ENCODE measurements around the gene ZMYND10.

The ZMYND10 gene

DNA sequence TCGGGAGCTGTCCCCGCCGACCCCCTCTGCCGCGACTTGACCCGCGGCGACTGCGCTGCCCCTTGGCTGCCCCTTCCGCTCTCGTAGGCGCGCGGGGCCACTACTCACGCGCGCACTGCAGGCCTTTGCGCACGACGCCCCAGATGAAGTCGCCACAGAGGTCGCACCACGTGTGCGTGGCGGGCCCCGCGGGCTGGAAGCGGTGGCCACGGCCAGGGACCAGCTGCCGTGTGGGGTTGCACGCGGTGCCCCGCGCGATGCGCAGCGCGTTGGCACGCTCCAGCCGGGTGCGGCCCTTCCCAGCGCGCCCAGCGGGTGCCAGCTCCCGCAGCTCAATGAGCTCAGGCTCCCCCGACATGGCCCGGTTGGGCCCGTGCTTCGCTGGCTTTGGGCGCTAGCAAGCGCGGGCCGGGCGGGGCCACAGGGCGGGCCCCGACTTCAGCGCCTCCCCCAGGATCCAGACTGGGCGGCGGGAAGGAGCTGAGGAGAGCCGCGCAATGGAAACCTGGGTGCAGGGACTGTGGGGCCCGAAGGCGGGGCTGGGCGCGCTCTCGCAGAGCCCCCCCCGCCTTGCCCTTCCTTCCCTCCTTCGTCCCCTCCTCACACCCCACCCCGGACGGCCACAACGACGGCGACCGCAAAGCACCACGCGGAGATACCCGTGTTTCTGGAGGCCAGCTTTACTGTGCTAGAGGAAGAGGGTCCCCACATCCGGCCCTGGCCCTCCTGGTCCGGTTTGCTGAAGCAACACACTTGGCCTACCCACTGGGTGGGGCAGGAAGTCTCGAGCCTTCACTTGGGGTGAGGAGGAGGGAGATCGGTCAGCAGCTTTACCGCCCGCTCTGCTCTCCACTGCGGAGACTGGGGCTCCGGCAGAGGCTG, 4.8 kb downstream of the ZMYND10 start, which contains the start of gene RASSF1:
TSS of gene RASSF1 (minus strand) at position 389 of the 882 bp plus-strand sequence. CDS start at position 358, 31 bp downstream.
- ATAC-seq = no peak
- TF ChIP-seq, protein P1, sequence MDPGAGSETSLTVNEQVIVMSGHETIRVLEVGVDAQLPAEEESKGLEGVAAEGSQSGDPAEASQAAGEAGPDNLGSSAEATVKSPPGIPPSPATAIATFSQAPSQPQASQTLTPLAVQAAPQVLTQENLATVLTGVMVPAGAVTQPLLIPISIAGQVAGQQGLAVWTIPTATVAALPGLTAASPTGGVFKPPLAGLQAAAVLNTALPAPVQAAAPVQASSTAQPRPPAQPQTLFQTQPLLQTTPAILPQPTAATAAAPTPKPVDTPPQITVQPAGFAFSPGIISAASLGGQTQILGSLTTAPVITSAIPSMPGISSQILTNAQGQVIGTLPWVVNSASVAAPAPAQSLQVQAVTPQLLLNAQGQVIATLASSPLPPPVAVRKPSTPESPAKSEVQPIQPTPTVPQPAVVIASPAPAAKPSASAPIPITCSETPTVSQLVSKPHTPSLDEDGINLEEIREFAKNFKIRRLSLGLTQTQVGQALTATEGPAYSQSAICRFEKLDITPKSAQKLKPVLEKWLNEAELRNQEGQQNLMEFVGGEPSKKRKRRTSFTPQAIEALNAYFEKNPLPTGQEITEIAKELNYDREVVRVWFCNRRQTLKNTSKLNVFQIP (CRISPR knock-in tag; IDR thresholded peaks at IDR 0.05; ENCODE audit: borderline replicate concordance, low read depth) = no peak
- TF ChIP-seq ZNF70 (CRISPR knock-in tag; IDR thresholded peaks at IDR 0.05) = no peak
- TF ChIP-seq, protein P2, sequence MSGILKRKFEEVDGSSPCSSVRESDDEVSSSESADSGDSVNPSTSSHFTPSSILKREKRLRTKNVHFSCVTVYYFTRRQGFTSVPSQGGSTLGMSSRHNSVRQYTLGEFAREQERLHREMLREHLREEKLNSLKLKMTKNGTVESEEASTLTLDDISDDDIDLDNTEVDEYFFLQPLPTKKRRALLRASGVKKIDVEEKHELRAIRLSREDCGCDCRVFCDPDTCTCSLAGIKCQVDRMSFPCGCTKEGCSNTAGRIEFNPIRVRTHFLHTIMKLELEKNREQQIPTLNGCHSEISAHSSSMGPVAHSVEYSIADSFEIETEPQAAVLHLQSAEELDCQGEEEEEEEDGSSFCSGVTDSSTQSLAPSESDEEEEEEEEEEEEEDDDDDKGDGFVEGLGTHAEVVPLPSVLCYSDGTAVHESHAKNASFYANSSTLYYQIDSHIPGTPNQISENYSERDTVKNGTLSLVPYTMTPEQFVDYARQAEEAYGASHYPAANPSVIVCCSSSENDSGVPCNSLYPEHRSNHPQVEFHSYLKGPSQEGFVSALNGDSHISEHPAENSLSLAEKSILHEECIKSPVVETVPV (CRISPR knock-in tag; IDR thresholded peaks at IDR 0.05) = no peak
- TF ChIP-seq, protein P3, sequence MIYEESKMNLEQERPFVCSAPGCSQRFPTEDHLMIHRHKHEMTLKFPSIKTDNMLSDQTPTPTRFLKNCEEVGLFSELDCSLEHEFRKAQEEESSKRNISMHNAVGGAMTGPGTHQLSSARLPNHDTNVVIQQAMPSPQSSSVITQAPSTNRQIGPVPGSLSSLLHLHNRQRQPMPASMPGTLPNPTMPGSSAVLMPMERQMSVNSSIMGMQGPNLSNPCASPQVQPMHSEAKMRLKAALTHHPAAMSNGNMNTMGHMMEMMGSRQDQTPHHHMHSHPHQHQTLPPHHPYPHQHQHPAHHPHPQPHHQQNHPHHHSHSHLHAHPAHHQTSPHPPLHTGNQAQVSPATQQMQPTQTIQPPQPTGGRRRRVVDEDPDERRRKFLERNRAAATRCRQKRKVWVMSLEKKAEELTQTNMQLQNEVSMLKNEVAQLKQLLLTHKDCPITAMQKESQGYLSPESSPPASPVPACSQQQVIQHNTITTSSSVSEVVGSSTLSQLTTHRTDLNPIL (CRISPR knock-in tag; IDR thresholded peaks at IDR 0.05; ENCODE audit: low read depth) = no peak
- no peak for TF ChIP-seq ZFP30 (CRISPR knock-in tag; IDR thresholded peaks at IDR 0.05)
- no peak for TF ChIP-seq ISL1 (CRISPR knock-in tag; IDR thresholded peaks at IDR 0.05)
- no peak for TF ChIP-seq ARNTL (CRISPR knock-in tag; IDR thresholded peaks at IDR 0.05; ENCODE audit: borderline replicate concordance, low read depth)
- TF ChIP-seq ZNF8 (CRISPR knock-in tag; IDR thresholded peaks at IDR 0.05) = no peak
- no peak for TF ChIP-seq TOX (CRISPR knock-in tag; IDR thresholded peaks at IDR 0.05; ENCODE audit: borderline replicate concordance)
- TF ChIP-seq GLIS3 (CRISPR knock-in tag; IDR thresholded peaks at IDR 0.05) = no peak
- no peak for TF ChIP-seq RARB (CRISPR knock-in tag; IDR thresholded peaks at IDR 0.05)
- TF ChIP-seq PPARA (CRISPR knock-in tag; IDR thresholded peaks at IDR 0.05; ENCODE audit: borderline replicate concordance) = no peak
- TF ChIP-seq, protein P4, sequence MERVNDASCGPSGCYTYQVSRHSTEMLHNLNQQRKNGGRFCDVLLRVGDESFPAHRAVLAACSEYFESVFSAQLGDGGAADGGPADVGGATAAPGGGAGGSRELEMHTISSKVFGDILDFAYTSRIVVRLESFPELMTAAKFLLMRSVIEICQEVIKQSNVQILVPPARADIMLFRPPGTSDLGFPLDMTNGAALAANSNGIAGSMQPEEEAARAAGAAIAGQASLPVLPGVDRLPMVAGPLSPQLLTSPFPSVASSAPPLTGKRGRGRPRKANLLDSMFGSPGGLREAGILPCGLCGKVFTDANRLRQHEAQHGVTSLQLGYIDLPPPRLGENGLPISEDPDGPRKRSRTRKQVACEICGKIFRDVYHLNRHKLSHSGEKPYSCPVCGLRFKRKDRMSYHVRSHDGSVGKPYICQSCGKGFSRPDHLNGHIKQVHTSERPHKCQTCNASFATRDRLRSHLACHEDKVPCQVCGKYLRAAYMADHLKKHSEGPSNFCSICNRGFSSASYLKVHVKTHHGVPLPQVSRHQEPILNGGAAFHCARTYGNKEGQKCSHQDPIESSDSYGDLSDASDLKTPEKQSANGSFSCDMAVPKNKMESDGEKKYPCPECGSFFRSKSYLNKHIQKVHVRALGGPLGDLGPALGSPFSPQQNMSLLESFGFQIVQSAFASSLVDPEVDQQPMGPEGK (CRISPR knock-in tag; IDR thresholded peaks at IDR 0.05; ENCODE audit: borderline replicate concordance) = no peak
- no peak for TF ChIP-seq OSR1 (CRISPR knock-in tag; IDR thresholded peaks at IDR 0.05)
- TF ChIP-seq TCF4 (CRISPR knock-in tag; IDR thresholded peaks at IDR 0.05; ENCODE audit: borderline replicate concordance) = no peak
- TF ChIP-seq ESRRG (CRISPR knock-in tag; IDR thresholded peaks at IDR 0.05) = no peak
- TF ChIP-seq, protein P5, sequence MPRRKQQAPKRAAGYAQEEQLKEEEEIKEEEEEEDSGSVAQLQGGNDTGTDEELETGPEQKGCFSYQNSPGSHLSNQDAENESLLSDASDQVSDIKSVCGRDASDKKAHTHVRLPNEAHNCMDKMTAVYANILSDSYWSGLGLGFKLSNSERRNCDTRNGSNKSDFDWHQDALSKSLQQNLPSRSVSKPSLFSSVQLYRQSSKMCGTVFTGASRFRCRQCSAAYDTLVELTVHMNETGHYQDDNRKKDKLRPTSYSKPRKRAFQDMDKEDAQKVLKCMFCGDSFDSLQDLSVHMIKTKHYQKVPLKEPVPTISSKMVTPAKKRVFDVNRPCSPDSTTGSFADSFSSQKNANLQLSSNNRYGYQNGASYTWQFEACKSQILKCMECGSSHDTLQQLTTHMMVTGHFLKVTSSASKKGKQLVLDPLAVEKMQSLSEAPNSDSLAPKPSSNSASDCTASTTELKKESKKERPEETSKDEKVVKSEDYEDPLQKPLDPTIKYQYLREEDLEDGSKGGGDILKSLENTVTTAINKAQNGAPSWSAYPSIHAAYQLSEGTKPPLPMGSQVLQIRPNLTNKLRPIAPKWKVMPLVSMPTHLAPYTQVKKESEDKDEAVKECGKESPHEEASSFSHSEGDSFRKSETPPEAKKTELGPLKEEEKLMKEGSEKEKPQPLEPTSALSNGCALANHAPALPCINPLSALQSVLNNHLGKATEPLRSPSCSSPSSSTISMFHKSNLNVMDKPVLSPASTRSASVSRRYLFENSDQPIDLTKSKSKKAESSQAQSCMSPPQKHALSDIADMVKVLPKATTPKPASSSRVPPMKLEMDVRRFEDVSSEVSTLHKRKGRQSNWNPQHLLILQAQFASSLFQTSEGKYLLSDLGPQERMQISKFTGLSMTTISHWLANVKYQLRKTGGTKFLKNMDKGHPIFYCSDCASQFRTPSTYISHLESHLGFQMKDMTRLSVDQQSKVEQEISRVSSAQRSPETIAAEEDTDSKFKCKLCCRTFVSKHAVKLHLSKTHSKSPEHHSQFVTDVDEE (CRISPR knock-in tag; IDR thresholded peaks at IDR 0.05) = no peak
- no peak for TF ChIP-seq ZNF565 (CRISPR knock-in tag; conservative IDR thresholded peaks at IDR 0.05; ENCODE audit: low read depth)
- no peak for TF ChIP-seq CSDC2 (CRISPR knock-in tag; IDR thresholded peaks at IDR 0.05)

DNA sequence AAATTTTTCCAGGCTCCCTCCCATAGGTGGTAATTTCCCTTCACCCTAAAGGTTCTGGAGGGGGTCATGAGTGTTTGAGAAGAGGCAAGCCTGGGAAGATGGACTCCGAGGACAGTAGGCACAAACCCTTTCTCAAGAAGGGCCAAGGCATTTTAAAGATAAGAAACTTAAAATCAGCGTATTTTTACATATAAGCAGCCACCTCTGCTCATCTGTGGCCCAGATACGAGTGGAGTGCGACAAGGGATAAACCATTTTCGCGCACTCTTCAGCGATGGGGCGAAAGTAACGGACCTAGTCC, 5.4 kb downstream of the ZMYND10 start:
- ATAC-seq = no peak
- TF ChIP-seq ZFP30 (CRISPR knock-in tag; IDR thresholded peaks at IDR 0.05) (no peak), GLIS3 (CRISPR knock-in tag; IDR thresholded peaks at IDR 0.05) (no peak), ZNF565 (CRISPR knock-in tag; conservative IDR thresholded peaks at IDR 0.05; ENCODE audit: low read depth) (no peak), TOX (CRISPR knock-in tag; IDR thresholded peaks at IDR 0.05; ENCODE audit: borderline replicate concordance) (no peak), ARNTL (CRISPR knock-in tag; IDR thresholded peaks at IDR 0.05; ENCODE audit: borderline replicate concordance, low read depth) (no peak), ZFP3 (CRISPR knock-in tag; IDR thresholded peaks at IDR 0.05) (no peak), CSDC2 (CRISPR knock-in tag; IDR thresholded peaks at IDR 0.05) (no peak), PPARA (CRISPR knock-in tag; IDR thresholded peaks at IDR 0.05; ENCODE audit: borderline replicate concordance) (no peak), ZNF70 (CRISPR knock-in tag; IDR thresholded peaks at IDR 0.05) (no peak), ZNF8 (CRISPR knock-in tag; IDR thresholded peaks at IDR 0.05) (no peak), OSR1 (CRISPR knock-in tag; IDR thresholded peaks at IDR 0.05) (no peak)
- TF ChIP-seq, protein P1 (CRISPR knock-in tag; IDR thresholded peaks at IDR 0.05; ENCODE audit: borderline replicate concordance, low read depth) = no peak
- TF ChIP-seq, protein P3 (CRISPR knock-in tag; IDR thresholded peaks at IDR 0.05; ENCODE audit: low read depth) = no peak
- TF ChIP-seq, protein P5 (CRISPR knock-in tag; IDR thresholded peaks at IDR 0.05) = no peak
